H9 (cell line): ENCODE data around the gene ERAP2. TPM values are rescaled to one million over a fixed set of nuclear protein-coding genes. Genes with fewer than 3 reads are reported as not detected.

Source experiments
- DNase-seq: peaks from one replicate; pipeline ENCODE4 v3.0.0-alpha.2; 2017
- H2AFZ ChIP-seq: one replicate; pipeline ENCODE4 v1.6.1; 2013; ENCODE audit warnings: mild to moderate bottlenecking, low read length, control low read depth, moderate library complexity
- H2AK5ac ChIP-seq: 2 replicates; pipeline ENCODE4 v1.6.1; 2013; ENCODE audit warnings: low read length, control low read depth, mixed read lengths; ENCODE audit not compliant: insufficient read length
- H2BK120ac ChIP-seq: one replicate; pipeline ENCODE4 v1.6.1; 2013; ENCODE audit warnings: low read depth, mild to moderate bottlenecking, low read length, control low read depth, inconsistent platforms; ENCODE audit not compliant: poor library complexity, severe bottlenecking
- H2BK12ac ChIP-seq: 2 replicates; pipeline ENCODE4 v1.6.1; 2013; ENCODE audit warnings: low read length, control low read depth, mixed read lengths, low read depth; ENCODE audit not compliant: insufficient read length
- H2BK15ac ChIP-seq: 2 replicates; pipeline ENCODE4 v1.6.1; 2013; ENCODE audit warnings: low read depth, low read length, control low read depth
- H2BK20ac ChIP-seq: one replicate; pipeline ENCODE4 v1.6.1; 2013; ENCODE audit warnings: low read depth, mild to moderate bottlenecking, low read length, control low read depth, inconsistent platforms; ENCODE audit not compliant: poor library complexity, severe bottlenecking
- H2BK5ac ChIP-seq: 2 replicates; pipeline ENCODE4 v1.6.1; 2013; ENCODE audit warnings: low read length, control low read depth, mixed read lengths; ENCODE audit not compliant: insufficient read length
- H3K14ac ChIP-seq: 2 replicates; pipeline ENCODE4 v1.6.1; 2013; ENCODE audit warnings: low read length, control low read depth; ENCODE audit not compliant: insufficient read depth
- H3K18ac ChIP-seq: 2 replicates; pipeline ENCODE4 v1.6.1; 2013; ENCODE audit warnings: low read depth, mild to moderate bottlenecking, mixed read lengths, low read length, control low read depth; ENCODE audit not compliant: insufficient read length
- H3K23ac ChIP-seq: 2 replicates; pipeline ENCODE4 v1.6.1; 2013; ENCODE audit warnings: low read length, control low read depth, mixed read lengths, low read depth; ENCODE audit not compliant: insufficient read length
- H3K23me2 ChIP-seq: 2 replicates; pipeline ENCODE4 v1.6.1; 2013; ENCODE audit warnings: low read depth, mild to moderate bottlenecking, mixed read lengths, low read length, control low read depth; ENCODE audit not compliant: insufficient read length, poor library complexity, severe bottlenecking
- H3K27ac ChIP-seq: 2 replicates; pipeline ENCODE4 v1.5.1; 2013; ENCODE audit warnings: low read length, control low read depth, mixed read lengths, low read depth; ENCODE audit not compliant: insufficient read length
- H3K27me3 ChIP-seq: 2 replicates; pipeline ENCODE4 v1.6.1; 2013; ENCODE audit warnings: low read length, control low read depth, inconsistent platforms; ENCODE audit not compliant: insufficient read depth
- H3K4ac ChIP-seq: 2 replicates; pipeline ENCODE4 v1.6.1; 2013; ENCODE audit warnings: low read depth, mild to moderate bottlenecking, control low read depth, inconsistent platforms, low read length, moderate library complexity
- H3K4me1 ChIP-seq: 2 replicates; pipeline ENCODE4 v1.6.1; 2013; ENCODE audit warnings: low read length, control low read depth, inconsistent platforms; ENCODE audit not compliant: insufficient read depth
- H3K4me2 ChIP-seq: 2 replicates; pipeline ENCODE4 v1.6.1; 2013; ENCODE audit warnings: low read length, control low read depth, mixed read lengths; ENCODE audit not compliant: insufficient read length, insufficient read depth
- H3K56ac ChIP-seq: 2 replicates; pipeline ENCODE4 v1.6.1; 2013; ENCODE audit warnings: low read depth, mild to moderate bottlenecking, mixed read lengths, low read length, control low read depth; ENCODE audit not compliant: insufficient read length
- H3K79me1 ChIP-seq: 2 replicates; pipeline ENCODE4 v1.6.1; 2013; ENCODE audit warnings: low read depth, mild to moderate bottlenecking, moderate library complexity, low read length, control low read depth, inconsistent platforms; ENCODE audit not compliant: insufficient read depth, poor library complexity, severe bottlenecking
- H3K79me2 ChIP-seq: 2 replicates; pipeline ENCODE4 v1.6.1; 2013; ENCODE audit warnings: low read length, control low read depth, inconsistent platforms; ENCODE audit not compliant: insufficient read depth
- H3K9ac ChIP-seq: 2 replicates; pipeline ENCODE4 v1.6.1; 2013; ENCODE audit warnings: low read length, control low read depth, mixed read lengths; ENCODE audit not compliant: insufficient read length; ENCODE audit errors: extremely low read depth
- H3K9me3 ChIP-seq: one replicate; pipeline ENCODE4 v1.6.1; 2013; ENCODE audit warnings: low read depth, low read length, inconsistent platforms; ENCODE audit not compliant: control insufficient read depth
- H3T11ph ChIP-seq: one replicate; pipeline ENCODE4 v1.6.1; 2013; ENCODE audit warnings: mild to moderate bottlenecking, low read length, control low read depth, inconsistent platforms
- H4K20me1 ChIP-seq: one replicate; pipeline ENCODE4 v1.6.1; 2013; ENCODE audit not compliant: control insufficient read depth, insufficient read length, insufficient read depth
- H4K5ac ChIP-seq: 2 replicates; pipeline ENCODE4 v1.6.1; 2013; ENCODE audit warnings: low read depth, mild to moderate bottlenecking, mixed read lengths, low read length, control low read depth; ENCODE audit not compliant: insufficient read length
- H4K8ac ChIP-seq: replicated peaks from 2 replicates; pipeline ENCODE4 v1.6.1; 2013; ENCODE audit warnings: low read length, control low read depth, mixed read lengths, low read depth; ENCODE audit not compliant: insufficient read length
- H4K91ac ChIP-seq: 2 replicates; pipeline ENCODE4 v1.6.1; 2013; ENCODE audit warnings: low read depth, mild to moderate bottlenecking, moderate library complexity, mixed read lengths, low read length, control low read depth; ENCODE audit not compliant: insufficient read length
- H3K27ac Mint-ChIP-seq, 3 experiments: 2 replicates in 2 of 3; 3 replicates in 1 of 3; pipeline ENCODE4 v1.8.0; 2020 to 2021; ENCODE audit warnings: mixed read lengths in 3 of 3, mild to moderate bottlenecking in 1 of 3, moderate library complexity in 1 of 3
- H3K27me3 Mint-ChIP-seq: 2 replicates; pipeline ENCODE4 v1.8.0; 2021; ENCODE audit warnings: low read depth, mild to moderate bottlenecking, moderate library complexity, mixed read lengths
- H3K36me3 Mint-ChIP-seq, 3 experiments: 2 replicates in 2 of 3; 3 replicates in 1 of 3; pipeline ENCODE4 v1.8.0; 2020 to 2021; ENCODE audit warnings: low read depth in 3 of 3, mixed read lengths in 3 of 3; ENCODE audit not compliant: insufficient read depth in 1 of 3
- H3K4me1 Mint-ChIP-seq, 2 experiments: 2 replicates each; pipeline ENCODE4 v1.8.0; 2020; ENCODE audit warnings: mixed read lengths in 2 of 2
- H3K4me3 Mint-ChIP-seq, 2 experiments: 2 replicates in 1 of 2; 3 replicates in 1 of 2; pipeline ENCODE4 v1.8.0; 2020 to 2021; ENCODE audit warnings: mild to moderate bottlenecking in 2 of 2, mixed read lengths in 2 of 2, moderate library complexity in 1 of 2
- H3K9me3 Mint-ChIP-seq, 2 experiments: 2 replicates in 1 of 2; 3 replicates in 1 of 2; pipeline ENCODE4 v1.8.0; 2020; ENCODE audit warnings: mild to moderate bottlenecking in 2 of 2, mixed read lengths in 2 of 2, moderate library complexity in 1 of 2
- WGBS: extraction: QIAGEN DNeasy Blood & Tissue Kit; methylation state at CpG from one replicate; pipeline ENCODE4 v1.1.7; 2013; ENCODE audit warnings: missing lambda C conversion rate, low lambda C conversion rate, mixed read lengths; ENCODE audit not compliant: insufficient read length; ENCODE audit errors: extremely low coverage; 5-methylcytosine and 5-hydroxymethylcytosine counted together
- total RNA-seq: library from RNA; stranded (reverse); gene quantifications from 2 replicates; pipeline ENCODE4 v1.2.1, GENCODE V29; 2021
- TF ChIP-seq, protein P1 (sequence below): fragments of 200-600 bp; sonication (generic); conservative IDR thresholded peaks from 3 replicates; pipeline ENCODE4 v1.8.0; 2021; ENCODE audit warnings: antibody characterized with exemption, mild to moderate bottlenecking

Gene ERAP2
- total RNA-seq, 1 experiment from 2014 or later, result 0.09 TPM

DNA sequence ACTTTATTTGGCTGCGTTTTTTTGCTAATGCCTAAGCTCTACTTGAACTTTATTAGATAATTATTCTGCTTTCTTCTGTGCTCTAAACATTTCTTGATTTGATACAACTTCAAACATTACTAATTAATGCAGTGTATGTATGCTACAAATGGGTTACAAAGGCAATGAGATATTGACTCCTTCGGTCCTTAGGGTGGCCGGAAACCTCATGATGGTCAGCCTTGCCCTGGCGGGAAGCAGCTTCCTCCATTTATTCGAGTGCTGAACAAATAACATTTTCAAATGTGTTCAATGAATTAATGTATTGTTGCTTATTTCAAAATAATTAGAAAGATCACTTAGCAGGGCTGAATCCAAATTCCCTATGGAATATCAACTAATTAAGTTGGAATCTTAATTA, 55.7 kb downstream of the ERAP2 start:
- no peaks in the 10 kb centered on the region for H3K36me3 Mint-ChIP-seq

More for the DNA sequence above, 55.7 kb downstream of the ERAP2 start:
- peaks cover 6% of the 10 kb centered on the region for H3K27me3 Mint-ChIP-seq
- no peaks in the 10 kb centered on the region for H4K20me1 ChIP-seq
- H3T11ph ChIP-seq, result no peak overlapping the region
- no peaks in the 10 kb centered on the region; the same call in none of the 2 replicates for H3K27me3 ChIP-seq
- no peaks in the 10 kb centered on the region; a peak in 2 of 5 replicates for H3K9me3 Mint-ChIP-seq
- no peak overlapping the region for H2AK5ac ChIP-seq
- no peak overlapping the region for H3K18ac ChIP-seq
- no peak overlapping the region for H3K4me3 Mint-ChIP-seq
- DNase-seq, result no peak
- H3K4me1 ChIP-seq, result peaks cover 2% of the 10 kb centered on the region; the same call in 1 of the 2 replicates
- no peak overlapping the region for H2BK15ac ChIP-seq
- peaks cover 13% of the 10 kb centered on the region for H3K23me2 ChIP-seq
- H3K4me1 Mint-ChIP-seq, result peaks cover 16 to 19% of the 10 kb centered on the region in 2 experiments
- no peaks in the 10 kb centered on the region for H3K79me1 ChIP-seq
- H3K79me2 ChIP-seq, result no peaks in the 10 kb centered on the region
- H3K23ac ChIP-seq, result no peak overlapping the region
- no peak overlapping the region for H3K27ac Mint-ChIP-seq
- no peaks in the 10 kb centered on the region for H3K9me3 ChIP-seq
- no peak overlapping the region for H3K9ac ChIP-seq
- no peak overlapping the region for H4K5ac ChIP-seq
- no peak overlapping the region for H3K56ac ChIP-seq
- no peak overlapping the region for H2BK120ac ChIP-seq
- no peak overlapping the region for H3K4ac ChIP-seq
- H2AFZ ChIP-seq, result no peak overlapping the region
- no peak overlapping the region for H3K4me2 ChIP-seq
- H2BK5ac ChIP-seq, result no peak overlapping the region
- no peak overlapping the region for H2BK12ac ChIP-seq
- no peak overlapping the region for H3K14ac ChIP-seq
- WGBS, result no CpG with 5 or more reads among the region's 5 CpGs
- no peak overlapping the region for H4K91ac ChIP-seq
- no peak overlapping the region for H2BK20ac ChIP-seq
- no peak overlapping the region for H4K8ac ChIP-seq
- TF ChIP-seq, protein P1, sequence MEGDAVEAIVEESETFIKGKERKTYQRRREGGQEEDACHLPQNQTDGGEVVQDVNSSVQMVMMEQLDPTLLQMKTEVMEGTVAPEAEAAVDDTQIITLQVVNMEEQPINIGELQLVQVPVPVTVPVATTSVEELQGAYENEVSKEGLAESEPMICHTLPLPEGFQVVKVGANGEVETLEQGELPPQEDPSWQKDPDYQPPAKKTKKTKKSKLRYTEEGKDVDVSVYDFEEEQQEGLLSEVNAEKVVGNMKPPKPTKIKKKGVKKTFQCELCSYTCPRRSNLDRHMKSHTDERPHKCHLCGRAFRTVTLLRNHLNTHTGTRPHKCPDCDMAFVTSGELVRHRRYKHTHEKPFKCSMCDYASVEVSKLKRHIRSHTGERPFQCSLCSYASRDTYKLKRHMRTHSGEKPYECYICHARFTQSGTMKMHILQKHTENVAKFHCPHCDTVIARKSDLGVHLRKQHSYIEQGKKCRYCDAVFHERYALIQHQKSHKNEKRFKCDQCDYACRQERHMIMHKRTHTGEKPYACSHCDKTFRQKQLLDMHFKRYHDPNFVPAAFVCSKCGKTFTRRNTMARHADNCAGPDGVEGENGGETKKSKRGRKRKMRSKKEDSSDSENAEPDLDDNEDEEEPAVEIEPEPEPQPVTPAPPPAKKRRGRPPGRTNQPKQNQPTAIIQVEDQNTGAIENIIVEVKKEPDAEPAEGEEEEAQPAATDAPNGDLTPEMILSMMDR, result no peak
- H3K27ac ChIP-seq, result no peak overlapping the region
